GM12892 (cell line): ENCODE results near the gene TBC1D24.
"Not testable (repeated sequence)": the region's sequence is repeated elsewhere in the genome, so short reads cannot be mapped to it uniquely, and the experiment has no call there.

Source experiments
- DNase-seq: peaks from one replicate; pipeline ENCODE4 v3.0.0; 2011; ENCODE audit not compliant: insufficient read length
- FAIRE-seq: peaks from 2 replicates; lab custom pipeline; 2011; peaks lifted over from hg19 to GRCh38; lab: Jason Lieb, UNC
- POLR2A ChIP-seq: IDR thresholded peaks from 2 replicates; pipeline ENCODE4 v1.6.1; 2011; ENCODE audit warnings: low read depth, low read length, control low read depth
- POLR2AphosphoS5 ChIP-seq: IDR thresholded peaks from 2 replicates; pipeline ENCODE4 v1.6.1; 2011; ENCODE audit warnings: low read depth, low read length, control low read depth
- TAF1 ChIP-seq: IDR thresholded peaks from 2 replicates; pipeline ENCODE4 v1.6.1; 2011; ENCODE audit warnings: low read depth, mild to moderate bottlenecking, control low read depth, low read length, borderline replicate concordance

TBC1D24 gene

GRCh38 chr16:2531371-2531695 lies 56.4 kb downstream of the TBC1D24 start, which contains the start of gene CEMP1:
CEMP1 (minus strand) TSS chr16:2531408; CDS start chr16:2531073, 335 bp downstream.
- no peak for DNase-seq
- TF ChIP-seq TAF1 (no peak), POLR2A (no peak), POLR2AphosphoS5 (no peak)
- FAIRE-seq = no peak

- TF ChIP-seq TAF1 (peak; percentile 32; the same call in 1 of the 2 replicates), POLR2AphosphoS5 (peak; percentile 73; the same call in 1 of the 2 replicates), POLR2A (peak; percentile 86)
- FAIRE-seq = peak; percentile 100
Measured at GRCh38 chr16:2531696-2532493, 57.0 kb downstream of the TBC1D24 start.

GRCh38 chr16:2532494-2533141 lies 57.7 kb downstream of the TBC1D24 start:
- peak; percentile 56 for DNase-seq
- FAIRE-seq = peak; percentile 96

More at GRCh38 chr16:2531696-2532493, 57.0 kb downstream of the TBC1D24 start:
- DNase-seq = peak; percentile 99

GRCh38 chr16:2533142-2533755 lies 58.3 kb downstream of the TBC1D24 start:
- not testable (repeated sequence) for DNase-seq, FAIRE-seq

More at GRCh38 chr16:2532494-2533141, 57.7 kb downstream of the TBC1D24 start:
- peak; percentile 2; the same call in 1 of the 2 replicates for TF ChIP-seq POLR2AphosphoS5
- no peak for TF ChIP-seq POLR2A

DNA sequence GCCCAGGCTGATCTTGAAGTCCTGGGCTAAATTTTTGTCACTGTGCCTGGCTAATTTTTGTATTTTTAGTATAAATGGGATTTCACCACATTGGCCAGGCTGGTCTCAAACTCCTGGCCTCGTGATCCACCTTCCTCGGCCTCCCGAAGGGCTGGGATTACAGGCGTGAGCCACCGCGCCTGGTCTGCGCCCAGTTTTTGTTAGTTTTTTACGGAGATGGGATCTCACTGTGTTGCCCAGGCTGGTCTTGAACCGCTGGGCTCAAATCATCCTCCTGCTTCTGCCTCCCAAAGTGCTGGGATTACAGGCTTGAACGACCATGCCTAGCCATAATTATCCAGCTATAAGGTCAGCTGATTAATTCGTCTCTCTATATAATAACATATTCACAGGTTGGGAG lies 59.0 kb downstream of the TBC1D24 start:
- FAIRE-seq (no peak), DNase-seq (no peak)
- TF ChIP-seq TAF1 (no peak), POLR2A (no peak), POLR2AphosphoS5 (no peak)

GRCh38 chr16:2534335-2534734 lies 59.4 kb downstream of the TBC1D24 start:
- FAIRE-seq, DNase-seq: not testable (repeated sequence)

- DNase-seq (no peak), FAIRE-seq (no peak)
- TF ChIP-seq POLR2A (no peak), TAF1 (no peak), POLR2AphosphoS5 (no peak)
Measured at GRCh38 chr16:2535625-2536013, 60.7 kb downstream of the TBC1D24 start.

- FAIRE-seq = peak; percentile 77
- peak; percentile 91 for DNase-seq
- 0 out of 2 replicates have a peak, but pooled peaks have one; percentile 24 for TF ChIP-seq POLR2AphosphoS5
- TF ChIP-seq TAF1 = no peak; the same call in 1 of the 2 replicates
- TF ChIP-seq POLR2A = peak; percentile 74
Measured at GRCh38 chr16:2537451-2538379, 62.8 kb downstream of the TBC1D24 start, which contains the start of gene PDPK1. PDPK1 (plus strand) TSS chr16:2538021; CDS start chr16:2538113, 92 bp downstream.

DNA sequence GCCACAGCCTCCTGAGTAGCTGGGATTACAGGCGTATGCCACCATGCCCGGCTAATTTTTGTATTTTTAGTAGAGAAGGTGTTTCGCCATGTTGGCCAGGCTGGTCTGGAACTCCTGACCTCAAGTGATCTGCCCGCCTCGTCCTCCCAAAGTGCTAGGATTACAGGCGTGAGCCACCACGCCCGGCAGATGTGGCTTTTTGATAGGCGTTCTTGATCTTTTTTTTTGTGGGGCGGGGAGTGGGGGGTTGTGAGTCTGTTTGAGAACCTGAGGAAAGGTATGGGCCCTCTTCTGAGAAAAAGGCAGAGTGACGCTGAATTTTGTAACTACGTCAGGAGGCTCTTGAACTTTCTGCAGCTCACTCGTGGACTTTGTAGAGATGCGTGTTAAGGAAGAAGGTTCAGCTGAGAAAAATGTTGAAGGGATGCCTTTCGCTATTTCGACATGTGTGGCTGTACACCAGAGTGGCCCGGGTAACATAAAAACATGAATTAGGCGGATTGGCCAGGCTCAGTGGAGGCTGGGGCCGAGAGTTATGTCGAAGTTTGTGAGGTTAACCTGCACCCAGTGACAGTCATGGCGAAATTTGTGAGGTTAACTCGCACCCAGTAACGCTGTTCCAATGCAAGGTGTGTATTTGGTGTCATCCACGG lies 64.4 kb downstream of the TBC1D24 start:
- FAIRE-seq = peak; percentile 92
- not testable (repeated sequence) for DNase-seq

- not testable (repeated sequence) for FAIRE-seq, DNase-seq
Measured at GRCh38 chr16:2539845-2540458, 65.0 kb downstream of the TBC1D24 start.

DNA sequence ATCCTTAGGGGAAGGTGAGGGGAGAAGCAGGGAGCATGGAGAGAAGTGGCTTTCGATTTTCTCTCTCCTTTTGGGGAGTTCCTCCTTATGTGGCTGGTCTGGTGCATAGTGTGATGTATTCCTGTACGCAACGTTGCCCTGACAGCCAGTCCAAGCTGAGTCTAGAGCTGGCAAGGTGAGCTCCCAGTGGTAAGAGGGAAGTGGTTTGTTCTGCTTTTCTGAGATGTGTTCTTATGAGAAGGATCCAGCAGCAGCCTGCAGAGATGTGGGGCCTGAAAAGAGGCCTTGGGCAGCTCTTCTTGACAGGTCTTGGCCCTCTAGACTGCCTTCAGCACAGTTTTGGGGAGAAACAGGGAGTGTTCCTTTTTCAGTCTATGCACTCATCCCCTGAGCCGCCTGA lies 66.0 kb downstream of the TBC1D24 start:
- not testable (repeated sequence) for FAIRE-seq, DNase-seq

- not testable (repeated sequence) for FAIRE-seq, DNase-seq
Measured at GRCh38 chr16:2541409-2541808, 66.5 kb downstream of the TBC1D24 start.

GRCh38 chr16:2543771-2544170 lies 68.8 kb downstream of the TBC1D24 start:
- not testable (repeated sequence) for DNase-seq, FAIRE-seq

- not testable (repeated sequence) for DNase-seq, FAIRE-seq
Measured at GRCh38 chr16:2550283-2550878, 75.5 kb downstream of the TBC1D24 start.

- DNase-seq, FAIRE-seq: not testable (repeated sequence)
Measured at GRCh38 chr16:2551420-2551889, 76.5 kb downstream of the TBC1D24 start.
